ENCODE measurements around the gene ANKRD16.

Gene ANKRD16

GRCh38 chr10:5893321-5893720 lies 3.6 kb upstream of the ANKRD16 start:
- H3K4me3 ChIP-seq (ENCODE audit: low read depth, low read length) = no peak overlapping the region
- DNase-seq (ENCODE audit: low read depth) = no peak
- TF ChIP-seq, protein P1, sequence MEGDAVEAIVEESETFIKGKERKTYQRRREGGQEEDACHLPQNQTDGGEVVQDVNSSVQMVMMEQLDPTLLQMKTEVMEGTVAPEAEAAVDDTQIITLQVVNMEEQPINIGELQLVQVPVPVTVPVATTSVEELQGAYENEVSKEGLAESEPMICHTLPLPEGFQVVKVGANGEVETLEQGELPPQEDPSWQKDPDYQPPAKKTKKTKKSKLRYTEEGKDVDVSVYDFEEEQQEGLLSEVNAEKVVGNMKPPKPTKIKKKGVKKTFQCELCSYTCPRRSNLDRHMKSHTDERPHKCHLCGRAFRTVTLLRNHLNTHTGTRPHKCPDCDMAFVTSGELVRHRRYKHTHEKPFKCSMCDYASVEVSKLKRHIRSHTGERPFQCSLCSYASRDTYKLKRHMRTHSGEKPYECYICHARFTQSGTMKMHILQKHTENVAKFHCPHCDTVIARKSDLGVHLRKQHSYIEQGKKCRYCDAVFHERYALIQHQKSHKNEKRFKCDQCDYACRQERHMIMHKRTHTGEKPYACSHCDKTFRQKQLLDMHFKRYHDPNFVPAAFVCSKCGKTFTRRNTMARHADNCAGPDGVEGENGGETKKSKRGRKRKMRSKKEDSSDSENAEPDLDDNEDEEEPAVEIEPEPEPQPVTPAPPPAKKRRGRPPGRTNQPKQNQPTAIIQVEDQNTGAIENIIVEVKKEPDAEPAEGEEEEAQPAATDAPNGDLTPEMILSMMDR (IDR thresholded peaks at IDR 0.05; ENCODE audit: insufficient read depth, low read depth, low read length, missing control alignments) = no peak

GRCh38 chr10:5892007-5892406 lies 2.3 kb upstream of the ANKRD16 start:
- H3K4me3 ChIP-seq (ENCODE audit: low read depth, low read length) = no peak overlapping the region

GRCh38 chr10:5891009-5891408 lies 1.3 kb upstream of the ANKRD16 start:
- TF ChIP-seq, protein P1 (IDR thresholded peaks at IDR 0.05; ENCODE audit: insufficient read depth, low read depth, low read length, missing control alignments) = no peak
- peak overlapping the region; percentile 55 for H3K4me3 ChIP-seq (ENCODE audit: low read depth, low read length)
- DNase-seq (ENCODE audit: low read depth) = no peak

More at GRCh38 chr10:5892007-5892406, 2.3 kb upstream of the ANKRD16 start:
- no peak for DNase-seq (ENCODE audit: low read depth)
- TF ChIP-seq, protein P1 (IDR thresholded peaks at IDR 0.05; ENCODE audit: insufficient read depth, low read depth, low read length, missing control alignments) = no peak

DNA sequence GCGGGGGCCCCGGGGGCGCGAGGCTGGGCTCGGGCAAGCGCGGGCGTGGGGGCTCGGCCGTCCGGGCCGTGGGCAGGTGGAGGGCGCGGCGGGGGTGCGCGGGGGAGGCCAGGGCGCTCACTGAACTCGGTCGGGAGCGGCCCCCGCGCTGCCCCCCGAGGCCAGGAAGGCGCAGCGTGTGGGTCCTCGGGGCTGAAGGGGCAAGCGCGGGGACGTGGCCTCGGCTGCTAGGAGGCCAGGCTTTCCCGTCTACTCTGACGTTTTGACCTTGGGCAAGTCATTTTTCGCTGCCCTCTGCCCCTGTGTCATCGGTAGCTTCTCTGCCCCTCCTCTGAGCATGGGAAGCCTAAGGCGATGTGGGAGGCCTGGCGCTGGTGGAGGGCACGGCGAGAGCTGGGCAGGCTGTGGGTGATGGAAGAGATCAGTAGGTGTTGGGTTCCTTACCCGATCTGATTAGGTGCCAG lies 791 bp upstream of the ANKRD16 start:
- peak; percentile 45 for DNase-seq (ENCODE audit: low read depth)

DNA sequence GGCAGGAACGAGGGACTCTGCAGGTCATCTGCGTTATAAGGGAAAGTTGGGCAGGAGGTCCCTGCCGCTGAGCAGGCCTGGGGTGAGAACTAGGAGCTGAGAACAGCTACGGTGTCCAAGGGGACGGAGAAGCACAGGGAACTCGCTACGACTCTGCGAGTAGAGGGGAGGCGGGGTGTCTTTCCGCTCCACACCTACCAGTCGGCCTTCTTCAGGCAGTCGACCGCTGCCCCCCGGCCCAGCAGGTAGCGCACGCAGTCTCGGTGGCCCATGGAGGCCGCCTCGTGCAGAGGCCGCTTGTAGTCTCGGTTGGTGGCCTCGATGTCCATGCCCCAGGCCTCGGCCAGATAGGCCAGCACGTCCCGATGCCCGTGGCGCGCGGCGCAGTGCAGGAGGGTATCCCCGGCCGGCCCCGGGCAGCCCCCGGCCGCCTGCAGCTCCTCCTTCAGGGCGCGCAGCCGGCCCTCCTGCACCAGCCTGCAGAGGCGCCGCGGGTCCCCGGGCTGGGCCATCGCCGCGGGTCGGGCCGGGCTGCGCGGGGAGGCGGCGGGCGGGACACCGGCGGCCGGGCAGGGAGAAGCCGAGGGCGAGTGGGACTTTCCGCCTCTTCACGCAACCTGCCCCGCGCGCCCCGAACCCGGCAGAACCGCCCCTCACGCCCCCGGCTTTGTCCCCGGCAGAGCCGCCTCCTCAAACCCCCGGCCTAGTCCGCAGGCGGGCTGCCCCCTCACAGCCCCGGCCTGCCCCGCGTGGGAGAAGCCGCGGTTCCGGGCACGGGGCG lies 660 bp downstream of the ANKRD16 start:
- DNase-seq (ENCODE audit: low read depth) = peak; percentile 61
- TF ChIP-seq, protein P1 (IDR thresholded peaks at IDR 0.05; ENCODE audit: insufficient read depth, low read depth, low read length, missing control alignments) = no peak
- H3K4me3 ChIP-seq (ENCODE audit: low read depth, low read length) = peak overlapping the region; percentile 89

More for the DNA sequence above, 791 bp upstream of the ANKRD16 start:
- TF ChIP-seq, protein P1 (IDR thresholded peaks at IDR 0.05; ENCODE audit: insufficient read depth, low read depth, low read length, missing control alignments) = no peak
- peak overlapping the region; percentile 55 for H3K4me3 ChIP-seq (ENCODE audit: low read depth, low read length)

DNA sequence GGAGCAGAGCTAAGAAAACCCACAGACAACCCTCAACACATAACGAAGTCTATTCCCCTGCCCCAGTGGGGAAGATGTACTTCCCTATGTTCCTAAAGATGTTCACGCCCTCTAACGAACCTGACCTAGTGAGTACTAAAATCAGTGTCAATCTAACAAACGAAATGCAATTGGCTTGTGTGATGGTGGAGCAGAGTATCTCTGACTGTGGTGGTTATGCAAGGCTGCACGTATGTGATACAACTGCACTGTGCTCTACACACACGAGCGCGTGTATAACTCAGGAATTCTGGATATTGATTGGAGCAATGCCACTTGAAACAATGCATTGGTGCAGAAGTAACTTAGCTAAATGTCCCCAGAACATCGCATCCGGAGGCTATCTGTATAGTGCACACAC lies 1.3 kb downstream of the ANKRD16 start:
- H3K4me3 ChIP-seq (ENCODE audit: low read depth, low read length) = peak overlapping the region; percentile 89
- TF ChIP-seq, protein P1 (IDR thresholded peaks at IDR 0.05; ENCODE audit: insufficient read depth, low read depth, low read length, missing control alignments) = no peak
- DNase-seq (ENCODE audit: low read depth) = no peak

All from GM12865 (cell line).